ENCODE data around the gene LYVE1.

The LYVE1 gene

DNA sequence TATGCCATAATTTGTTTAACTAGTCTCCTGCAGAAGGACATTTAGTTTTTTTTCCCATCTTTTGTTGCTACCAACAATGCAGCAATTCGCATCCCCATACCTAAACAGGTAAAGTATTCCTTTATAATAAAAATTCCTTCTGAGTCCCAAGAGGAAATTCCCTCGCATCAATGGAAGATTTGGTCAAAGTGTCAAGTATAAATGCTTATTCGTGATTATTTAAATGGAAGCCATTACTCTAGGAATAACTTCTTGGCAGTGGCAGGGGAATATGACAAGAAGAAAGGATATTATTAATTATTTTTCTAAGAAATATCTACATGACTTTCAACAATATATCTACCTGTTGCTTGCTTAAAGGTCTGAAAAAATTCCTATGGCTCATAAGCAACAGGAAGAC lies 53.0 kb downstream of the LYVE1 start:
- TF ChIP-seq CTCF (conservative IDR thresholded peaks at IDR 0.05; ENCODE audit: low read depth, low read length) = no peak

GRCh38 chr11:10514709-10515108 lies 53.8 kb downstream of the LYVE1 start:
- H4K20me1 ChIP-seq (ENCODE audit: insufficient read depth) = no peaks in the 10 kb centered on the region
- peaks cover 23% of the 10 kb centered on the region for H3K4me1 ChIP-seq (ENCODE audit: low read depth, poor library complexity, severe bottlenecking)
- H3K79me2 ChIP-seq (ENCODE audit: insufficient read depth, low read depth) = no peaks in the 10 kb centered on the region
- TF ChIP-seq CTCF (conservative IDR thresholded peaks at IDR 0.05; ENCODE audit: low read depth, low read length) = no peak
- no peak overlapping the region for H3K4me2 ChIP-seq
- no peak overlapping the region for H2AFZ ChIP-seq (ENCODE audit: low read depth)
- no peak overlapping the region for H3K27ac ChIP-seq
- H3K36me3 ChIP-seq (ENCODE audit: insufficient read depth) = no peaks in the 10 kb centered on the region
- H3K27me3 ChIP-seq (ENCODE audit: insufficient read depth, low read depth) = no peaks in the 10 kb centered on the region
- no peak overlapping the region for H3K9ac ChIP-seq
- no peak overlapping the region for H3K4me3 ChIP-seq (IDR thresholded peaks at IDR 0.05; ENCODE audit: insufficient read depth, low read depth, low read length)

More for the DNA sequence above, 53.0 kb downstream of the LYVE1 start:
- H3K4me1 ChIP-seq (ENCODE audit: low read depth, poor library complexity, severe bottlenecking) = peaks cover 23% of the 10 kb centered on the region
- no peak overlapping the region for H3K4me2 ChIP-seq
- H3K79me2 ChIP-seq (ENCODE audit: insufficient read depth, low read depth) = no peaks in the 10 kb centered on the region
- no peak overlapping the region for H3K27ac ChIP-seq
- H3K4me3 ChIP-seq (IDR thresholded peaks at IDR 0.05; ENCODE audit: insufficient read depth, low read depth, low read length) = no peak overlapping the region
- no peaks in the 10 kb centered on the region for H3K27me3 ChIP-seq (ENCODE audit: insufficient read depth, low read depth)
- H3K36me3 ChIP-seq (ENCODE audit: insufficient read depth) = no peaks in the 10 kb centered on the region
- H4K20me1 ChIP-seq (ENCODE audit: insufficient read depth) = no peaks in the 10 kb centered on the region
- no peak overlapping the region for H3K9ac ChIP-seq
- H2AFZ ChIP-seq (ENCODE audit: low read depth) = no peak overlapping the region

GRCh38 chr11:10514202-10514601 lies 54.3 kb downstream of the LYVE1 start:
- TF ChIP-seq CTCF (conservative IDR thresholded peaks at IDR 0.05; ENCODE audit: low read depth, low read length) = peak; percentile 34; the same call in 1 of the 2 replicates
- no peaks in the 10 kb centered on the region for H3K36me3 ChIP-seq (ENCODE audit: insufficient read depth)
- no peak overlapping the region for H2AFZ ChIP-seq (ENCODE audit: low read depth)
- H3K4me1 ChIP-seq (ENCODE audit: low read depth, poor library complexity, severe bottlenecking) = peaks cover 23% of the 10 kb centered on the region
- H3K27me3 ChIP-seq (ENCODE audit: insufficient read depth, low read depth) = no peaks in the 10 kb centered on the region
- H3K4me2 ChIP-seq = no peak overlapping the region
- no peak overlapping the region for H3K27ac ChIP-seq
- no peaks in the 10 kb centered on the region for H3K79me2 ChIP-seq (ENCODE audit: insufficient read depth, low read depth)
- no peak overlapping the region for H3K4me3 ChIP-seq (IDR thresholded peaks at IDR 0.05; ENCODE audit: insufficient read depth, low read depth, low read length)
- H3K9ac ChIP-seq = no peak overlapping the region
- no peaks in the 10 kb centered on the region for H4K20me1 ChIP-seq (ENCODE audit: insufficient read depth)

- TF ChIP-seq CTCF (conservative IDR thresholded peaks at IDR 0.05; ENCODE audit: low read depth, low read length) = no peak
- Histone ChIP-seq H3K4me3 (IDR thresholded peaks at IDR 0.05; ENCODE audit: insufficient read depth, low read depth, low read length) (no peak overlapping the region), H3K27me3 (ENCODE audit: insufficient read depth, low read depth) (no peaks in the 10 kb centered on the region), H3K27ac (no peak overlapping the region), H4K20me1 (ENCODE audit: insufficient read depth) (no peaks in the 10 kb centered on the region), H3K79me2 (ENCODE audit: insufficient read depth, low read depth) (no peaks in the 10 kb centered on the region), H3K4me2 (no peak overlapping the region), H3K36me3 (ENCODE audit: insufficient read depth) (no peaks in the 10 kb centered on the region), H2AFZ (ENCODE audit: low read depth) (no peak overlapping the region), H3K4me1 (ENCODE audit: low read depth, poor library complexity, severe bottlenecking) (peaks cover 23% of the 10 kb centered on the region), H3K9ac (no peak overlapping the region)
Observed at GRCh38 chr11:10511181-10511621, 57.3 kb downstream of the LYVE1 start.

Data from KMS-11 (cell line).